Measurements from ENCODE around the gene SPAAR.

DNA sequence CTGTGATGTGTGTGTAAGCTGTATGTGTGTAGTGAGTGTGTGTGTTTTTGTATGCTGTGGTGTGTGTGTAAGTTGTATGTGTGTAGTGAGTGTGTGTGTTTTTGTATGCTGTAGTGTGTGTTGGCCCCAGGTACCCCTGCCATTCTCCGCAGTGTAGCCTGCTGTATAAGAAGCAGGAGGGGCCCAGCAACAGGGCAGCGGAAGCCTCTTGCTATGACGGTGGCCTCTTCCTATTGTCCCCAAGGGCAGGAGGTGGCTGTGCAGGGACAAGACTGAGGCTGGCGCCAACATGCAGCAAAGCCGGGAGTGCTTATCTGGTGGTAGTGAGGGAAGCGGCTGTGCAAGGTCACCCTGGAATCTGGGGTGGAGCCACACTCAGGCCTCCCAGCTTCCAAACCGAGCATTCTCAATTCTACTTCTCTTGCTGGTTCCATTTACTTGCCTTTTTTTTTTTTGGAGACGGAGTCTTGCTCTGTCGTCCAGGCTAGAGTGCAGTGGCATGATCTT is 5.1 kb downstream of the SPAAR start:
- TF ChIP-seq EP300 (IDR thresholded peaks at IDR 0.05; ENCODE audit: low read depth) (no peak), POLR2A (IDR thresholded peaks at IDR 0.05) (peak; percentile 41)
